Calu3 (cell line): ENCODE measurements around the gene OR7G2. TPM values are rescaled to one million over a fixed set of nuclear protein-coding genes. Genes with fewer than 3 reads are reported as not detected.
A peak's percentile ranks its signal among the peaks of the same experiment; 100 is the strongest.
"Not testable (repeated sequence)": the region's sequence is repeated elsewhere in the genome, so short reads cannot be mapped to it uniquely, and the experiment has no call there.

Experiments used
- BruUV-seq: library from RNA; stranded (reverse); fragments of 400-500 nt; replicated peaks from 2 replicates; lab custom pipeline; 2021; lab: Mats Ljungman, UMichigan
- CTCF ChIA-PET: fragments of 300-600 bp; sonication (Branson Sonifier 250); formaldehyde crosslinking; loops from one replicate; lab custom pipeline; 2022; ENCODE audit warnings: antibody characterized with exemption; lab: Charles Lee
- DNase-seq: peaks from one replicate; pipeline ENCODE4 v3.0.0; 2022
- H3K27ac Mint-ChIP-seq: one replicate; pipeline ENCODE4 v1.8.0; 2022; ENCODE audit warnings: mixed read lengths; ENCODE audit not compliant: unreplicated experiment
- H3K27me3 Mint-ChIP-seq: one replicate; pipeline ENCODE4 v1.8.0; 2022; ENCODE audit warnings: mixed read lengths; ENCODE audit not compliant: unreplicated experiment
- H3K36me3 Mint-ChIP-seq: one replicate; pipeline ENCODE4 v1.8.0; 2022; ENCODE audit warnings: mild to moderate bottlenecking, moderate library complexity, mixed read lengths; ENCODE audit not compliant: insufficient read depth, unreplicated experiment
- H3K4me1 Mint-ChIP-seq: one replicate; pipeline ENCODE4 v1.8.0; 2022; ENCODE audit warnings: mild to moderate bottlenecking, low read depth, mixed read lengths; ENCODE audit not compliant: unreplicated experiment
- H3K4me3 Mint-ChIP-seq: one replicate; pipeline ENCODE4 v1.8.0; 2022; ENCODE audit warnings: mild to moderate bottlenecking, low read depth, moderate library complexity, mixed read lengths; ENCODE audit not compliant: unreplicated experiment
- H3K9me3 Mint-ChIP-seq: one replicate; pipeline ENCODE4 v1.8.0; 2022; ENCODE audit warnings: low read depth, mixed read lengths; ENCODE audit not compliant: unreplicated experiment
- intact Hi-C: fragments of 100-400 bp; cut with micrococcal nuclease; formaldehyde crosslinking; loops from one replicate; pipeline ENCODE4 v1.10.0; 2022; ENCODE audit not compliant: unreplicated experiment
- total RNA-seq: library from RNA; stranded (reverse); gene quantifications from 2 replicates; pipeline ENCODE4 v1.2.3, GENCODE V29; 2022
- TF ChIP-seq, protein P1 (sequence below): fragments of 200-600 bp; IDR thresholded peaks from one replicate; pipeline ENCODE4 v1.8.0; 2022; ENCODE audit warnings: antibody characterized with exemption; ENCODE audit not compliant: unreplicated experiment

The OR7G2 gene
- total RNA-seq, 1 experiment from 2014 or later: not detected

GRCh38 chr19:9076901-9077300 lies 30.4 kb downstream of the OR7G2 start:
- TF ChIP-seq, protein P1, sequence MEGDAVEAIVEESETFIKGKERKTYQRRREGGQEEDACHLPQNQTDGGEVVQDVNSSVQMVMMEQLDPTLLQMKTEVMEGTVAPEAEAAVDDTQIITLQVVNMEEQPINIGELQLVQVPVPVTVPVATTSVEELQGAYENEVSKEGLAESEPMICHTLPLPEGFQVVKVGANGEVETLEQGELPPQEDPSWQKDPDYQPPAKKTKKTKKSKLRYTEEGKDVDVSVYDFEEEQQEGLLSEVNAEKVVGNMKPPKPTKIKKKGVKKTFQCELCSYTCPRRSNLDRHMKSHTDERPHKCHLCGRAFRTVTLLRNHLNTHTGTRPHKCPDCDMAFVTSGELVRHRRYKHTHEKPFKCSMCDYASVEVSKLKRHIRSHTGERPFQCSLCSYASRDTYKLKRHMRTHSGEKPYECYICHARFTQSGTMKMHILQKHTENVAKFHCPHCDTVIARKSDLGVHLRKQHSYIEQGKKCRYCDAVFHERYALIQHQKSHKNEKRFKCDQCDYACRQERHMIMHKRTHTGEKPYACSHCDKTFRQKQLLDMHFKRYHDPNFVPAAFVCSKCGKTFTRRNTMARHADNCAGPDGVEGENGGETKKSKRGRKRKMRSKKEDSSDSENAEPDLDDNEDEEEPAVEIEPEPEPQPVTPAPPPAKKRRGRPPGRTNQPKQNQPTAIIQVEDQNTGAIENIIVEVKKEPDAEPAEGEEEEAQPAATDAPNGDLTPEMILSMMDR: no peak
- no TSS peak for BruUV-seq

DNA sequence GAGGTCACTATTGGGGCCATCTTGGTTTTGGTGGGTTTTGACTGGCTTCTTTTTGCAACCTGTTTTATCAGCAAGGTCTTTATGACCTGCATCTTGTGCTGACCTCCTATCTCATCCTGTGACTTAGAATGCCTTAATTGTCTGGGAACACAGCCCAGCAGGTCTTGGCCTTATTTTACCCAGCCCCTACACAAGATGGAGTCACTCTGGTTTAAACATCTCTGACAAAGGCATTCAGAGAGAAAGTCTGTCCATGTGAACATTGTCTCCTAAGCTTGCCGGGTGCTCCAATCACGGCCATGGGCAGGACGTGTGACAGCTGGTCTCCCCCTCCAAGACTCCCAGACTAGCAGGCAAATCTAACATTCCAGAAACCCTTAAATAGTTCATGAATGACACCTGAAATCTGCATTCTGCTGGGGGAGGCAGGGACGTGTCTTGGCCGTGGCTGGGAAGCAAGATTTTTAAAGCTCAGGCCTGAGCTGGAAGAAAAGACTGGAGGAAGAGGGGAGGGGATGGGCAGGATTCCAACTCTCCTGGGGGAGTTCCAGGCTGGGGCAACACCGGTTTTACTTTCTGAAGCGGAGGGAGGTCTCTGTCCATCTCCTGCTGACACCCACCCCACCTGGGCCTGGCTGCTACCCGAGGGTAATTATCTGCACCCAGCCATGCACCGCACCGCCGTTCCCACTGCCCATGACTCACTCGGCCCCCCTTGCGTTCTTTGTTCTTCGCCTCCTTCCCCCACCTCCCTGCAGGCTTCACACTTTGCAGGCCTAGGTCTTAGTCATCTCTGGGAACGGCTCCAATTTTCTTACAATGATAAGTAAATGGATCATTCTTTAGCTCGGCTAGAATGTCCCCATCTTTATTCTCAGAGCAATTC lies 32.0 kb downstream of the OR7G2 start:
- peak; percentile 91 for DNase-seq
- peak overlapping the region; percentile 86 for H3K27ac Mint-ChIP-seq
- H3K4me1 Mint-ChIP-seq: peaks cover 12% of the 10 kb centered on the region
- intact Hi-C loops: loop anchor here (2.0 to 10.0 kb wide), 2 partner anchors 25 to 61 kb away; partner anchors contain the start of gene MUC16
- TF ChIP-seq, protein P1: no peak
- no peak overlapping the region for H3K4me3 Mint-ChIP-seq
- no TSS peak for BruUV-seq
- H3K36me3 Mint-ChIP-seq: peaks cover 13% of the 10 kb centered on the region
- H3K9me3 Mint-ChIP-seq: no peaks in the 10 kb centered on the region
- CTCF ChIA-PET: interaction anchor here (1.0 to 1.6 kb wide), 4 partner anchors 20 to 496 kb away, joined by 3 to 11 read pairs (median 4); no protein-coding TSS in a partner anchor
- H3K27me3 Mint-ChIP-seq: no peaks in the 10 kb centered on the region

More at GRCh38 chr19:9076901-9077300, 30.4 kb downstream of the OR7G2 start:
- intact Hi-C loops: loop anchor here (10.0 kb wide), 1 partner anchor 62 kb away; the partner anchor contains the start of gene MUC16
- Mint-ChIP-seq H3K27ac (no peak overlapping the region), H3K36me3 (peaks cover 13% of the 10 kb centered on the region), H3K27me3 (no peaks in the 10 kb centered on the region), H3K4me1 (peaks cover 12% of the 10 kb centered on the region), H3K9me3 (no peaks in the 10 kb centered on the region), H3K4me3 (no peak overlapping the region)
- CTCF ChIA-PET: no interaction called here
- DNase-seq: no peak

- no peaks in the 10 kb centered on the region for H3K9me3 Mint-ChIP-seq
- H3K36me3 Mint-ChIP-seq: peaks cover 13% of the 10 kb centered on the region
- H3K27me3 Mint-ChIP-seq: no peaks in the 10 kb centered on the region
- no peak for DNase-seq
- no peak overlapping the region for H3K27ac Mint-ChIP-seq
- CTCF ChIA-PET: interaction anchor here (0.6 kb wide), 1 partner anchor 81 kb away, joined by 3 read pairs; no protein-coding TSS in a partner anchor
- TF ChIP-seq, protein P1: no peak
- H3K4me3 Mint-ChIP-seq: no peak overlapping the region
- no TSS peak for BruUV-seq
- intact Hi-C loops: loop anchor here (2.0 to 10.0 kb wide), 2 partner anchors 23 to 59 kb away; partner anchors contain the start of gene MUC16
- H3K4me1 Mint-ChIP-seq: peaks cover 12% of the 10 kb centered on the region
These were observed 33.5 kb downstream of the OR7G2 start for GRCh38 chr19:9073806-9074205.

DNA sequence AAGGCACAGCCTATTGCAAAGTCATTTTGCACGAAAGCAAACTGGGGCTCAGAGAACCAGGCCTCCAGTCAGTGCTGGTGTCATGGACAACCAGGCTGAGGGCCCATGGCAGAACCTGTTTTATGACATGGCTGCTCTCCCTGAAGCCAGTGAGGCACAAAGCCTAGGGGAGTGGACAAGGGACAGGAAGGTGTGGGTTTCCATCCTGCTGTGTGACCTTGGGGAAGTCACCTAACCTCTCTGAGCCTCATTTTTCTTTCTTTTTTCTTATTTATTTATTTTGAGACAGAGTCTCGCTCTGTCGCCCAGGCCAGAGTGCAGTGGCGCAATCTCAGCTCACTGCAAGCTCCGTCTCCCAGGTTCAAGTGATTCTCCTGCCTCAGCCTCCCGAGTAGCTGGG lies 35.6 kb downstream of the OR7G2 start:
- H3K27ac Mint-ChIP-seq, CTCF ChIA-PET: not testable (repeated sequence)

More for the DNA sequence above, 35.6 kb downstream of the OR7G2 start:
- not testable (repeated sequence) for H3K9me3 Mint-ChIP-seq, H3K27me3 Mint-ChIP-seq, BruUV-seq, H3K4me3 Mint-ChIP-seq, DNase-seq
- Mint-ChIP-seq H3K4me1 (peaks cover 12% of the 10 kb centered on the region), H3K36me3 (peaks cover 13% of the 10 kb centered on the region)
- intact Hi-C loops: loop anchor here (10.0 kb wide), 1 partner anchor 57 kb away; the partner anchor contains the start of gene MUC16
